ENCODE measurements around the gene LSP1.
A peak's percentile ranks its signal among the peaks of the same experiment; 100 is the strongest.

The LSP1 gene

GRCh38 chr11:1917523-1918435, 64.9 kb downstream of the LSP1 start:
- no peak overlapping the region for H2AFZ ChIP-seq (ENCODE audit: low read length, unreplicated experiment)
- H3K4me3 ChIP-seq (ENCODE audit: low read depth, low read length) = no peak overlapping the region
- no peaks in the 10 kb centered on the region for H3K79me2 ChIP-seq (ENCODE audit: control insufficient read depth, insufficient read depth, low read length, unreplicated experiment)
- H3K27me3 ChIP-seq (ENCODE audit: insufficient read depth, low read length) = no peaks in the 10 kb centered on the region
- peaks cover 11% of the 10 kb centered on the region for H3K4me1 ChIP-seq (ENCODE audit: control insufficient read depth, insufficient read depth, low read length, unreplicated experiment)
- no peak overlapping the region for H3K27ac ChIP-seq (ENCODE audit: low read depth, low read length)
- H3K36me3 ChIP-seq (ENCODE audit: insufficient read depth, low read length) = no peaks in the 10 kb centered on the region

DNA sequence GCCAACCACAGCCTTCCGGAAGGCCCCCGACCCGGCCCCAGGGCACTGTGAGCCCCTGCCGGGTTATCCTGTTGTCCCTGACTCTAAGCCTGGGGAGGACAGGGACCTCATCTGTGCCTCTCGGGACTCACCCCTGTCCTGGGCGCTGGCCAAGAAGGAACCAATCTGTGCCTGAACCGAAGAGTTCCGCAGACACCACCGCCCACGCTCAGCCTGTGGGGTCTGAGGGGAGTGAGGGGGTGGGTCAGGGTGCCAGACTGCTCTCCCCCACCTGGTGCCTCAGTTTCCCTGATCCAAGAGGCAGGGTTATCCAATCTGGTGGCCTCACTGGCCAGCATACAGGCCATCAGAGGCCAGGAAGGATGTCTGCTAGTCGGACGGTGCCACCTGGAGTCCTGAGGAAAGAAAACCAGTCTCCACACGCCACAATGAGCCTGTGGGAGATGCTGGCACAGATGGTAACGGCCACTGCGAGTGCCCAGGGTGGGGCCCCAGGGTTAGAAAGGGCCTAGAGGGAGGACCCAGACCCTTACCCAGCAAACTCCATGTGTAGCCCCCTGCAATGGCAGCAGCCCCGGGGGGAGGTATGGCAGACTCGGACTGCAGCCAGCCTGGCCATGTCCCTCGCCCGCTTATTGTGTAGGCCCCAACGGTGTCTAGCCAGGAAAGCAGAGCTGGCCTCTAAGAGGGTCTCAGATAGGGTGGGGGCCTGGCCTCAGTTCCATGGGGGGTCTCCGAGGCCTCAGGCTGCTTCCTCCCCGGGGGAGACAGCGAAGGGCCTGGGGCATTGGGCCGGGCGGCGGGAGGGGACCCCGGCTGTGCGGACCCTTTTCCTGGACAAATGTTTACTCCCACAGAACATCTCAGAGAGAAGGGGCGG, 65.8 kb downstream of the LSP1 start:
- Histone ChIP-seq H3K4me3 (ENCODE audit: low read depth, low read length) (no peak overlapping the region), H3K27me3 (ENCODE audit: insufficient read depth, low read length) (no peaks in the 10 kb centered on the region), H3K79me2 (ENCODE audit: control insufficient read depth, insufficient read depth, low read length, unreplicated experiment) (no peaks in the 10 kb centered on the region), H3K27ac (ENCODE audit: low read depth, low read length) (no peak overlapping the region), H3K36me3 (ENCODE audit: insufficient read depth, low read length) (no peaks in the 10 kb centered on the region), H3K4me1 (ENCODE audit: control insufficient read depth, insufficient read depth, low read length, unreplicated experiment) (peaks cover 11% of the 10 kb centered on the region), H2AFZ (ENCODE audit: low read length, unreplicated experiment) (no peak overlapping the region)

- H3K27ac ChIP-seq (ENCODE audit: low read depth, low read length) = no peak within 1 kb of the TSS
- H3K4me3 ChIP-seq (ENCODE audit: low read depth, low read length) = no peak within 1 kb of the TSS
Measured at GRCh38 chr11:1919391-1920127, 66.7 kb downstream of the LSP1 start, which contains the start of gene TNNT3. Gene TNNT3, plus strand, starts transcription at chr11:1919703. Its CDS starts 3,172 bp downstream, at chr11:1922875.

GRCh38 chr11:1920128-1920908, 67.4 kb downstream of the LSP1 start:
- Histone ChIP-seq H3K79me2 (ENCODE audit: control insufficient read depth, insufficient read depth, low read length, unreplicated experiment) (no peaks in the 10 kb centered on the region), H3K27me3 (ENCODE audit: insufficient read depth, low read length) (no peaks in the 10 kb centered on the region), H3K27ac (ENCODE audit: low read depth, low read length) (no peak overlapping the region), H3K4me1 (ENCODE audit: control insufficient read depth, insufficient read depth, low read length, unreplicated experiment) (peaks cover 11% of the 10 kb centered on the region), H2AFZ (ENCODE audit: low read length, unreplicated experiment) (no peak overlapping the region), H3K36me3 (ENCODE audit: insufficient read depth, low read length) (no peaks in the 10 kb centered on the region), H3K4me3 (ENCODE audit: low read depth, low read length) (no peak overlapping the region)

More at GRCh38 chr11:1919391-1920127, 66.7 kb downstream of the LSP1 start, which contains the start of gene TNNT3:
- Histone ChIP-seq H3K79me2 (ENCODE audit: control insufficient read depth, insufficient read depth, low read length, unreplicated experiment) (no peaks in the 10 kb centered on the region), H3K36me3 (ENCODE audit: insufficient read depth, low read length) (no peaks in the 10 kb centered on the region), H3K27me3 (ENCODE audit: insufficient read depth, low read length) (no peaks in the 10 kb centered on the region), H2AFZ (ENCODE audit: low read length, unreplicated experiment) (no peak within 1 kb of the TSS), H3K4me1 (ENCODE audit: control insufficient read depth, insufficient read depth, low read length, unreplicated experiment) (peaks cover 11% of the 10 kb centered on the region)

- Histone ChIP-seq H3K27ac (ENCODE audit: low read depth, low read length) (0 out of 2 replicates have a peak overlapping the region, but pooled peaks have one; percentile 39), H3K36me3 (ENCODE audit: insufficient read depth, low read length) (no peaks in the 10 kb centered on the region), H3K4me3 (ENCODE audit: low read depth, low read length) (no peak overlapping the region), H3K79me2 (ENCODE audit: control insufficient read depth, insufficient read depth, low read length, unreplicated experiment) (no peaks in the 10 kb centered on the region), H3K4me1 (ENCODE audit: control insufficient read depth, insufficient read depth, low read length, unreplicated experiment) (peaks cover 11% of the 10 kb centered on the region), H3K27me3 (ENCODE audit: insufficient read depth, low read length) (no peaks in the 10 kb centered on the region), H2AFZ (ENCODE audit: low read length, unreplicated experiment) (no peak overlapping the region)
Measured at GRCh38 chr11:1920909-1921573, 68.2 kb downstream of the LSP1 start.

- H3K36me3 ChIP-seq (ENCODE audit: insufficient read depth, low read length) = no peaks in the 10 kb centered on the region
- H3K4me3 ChIP-seq (ENCODE audit: low read depth, low read length) = no peak overlapping the region
- H3K27me3 ChIP-seq (ENCODE audit: insufficient read depth, low read length) = no peaks in the 10 kb centered on the region
- no peaks in the 10 kb centered on the region for H3K79me2 ChIP-seq (ENCODE audit: control insufficient read depth, insufficient read depth, low read length, unreplicated experiment)
- no peak overlapping the region for H2AFZ ChIP-seq (ENCODE audit: low read length, unreplicated experiment)
- peaks cover 11% of the 10 kb centered on the region for H3K4me1 ChIP-seq (ENCODE audit: control insufficient read depth, insufficient read depth, low read length, unreplicated experiment)
- 0 out of 2 replicates have a peak overlapping the region, but pooled peaks have one; percentile 39 for H3K27ac ChIP-seq (ENCODE audit: low read depth, low read length)
Measured at GRCh38 chr11:1921574-1922141, 68.8 kb downstream of the LSP1 start.

DNA sequence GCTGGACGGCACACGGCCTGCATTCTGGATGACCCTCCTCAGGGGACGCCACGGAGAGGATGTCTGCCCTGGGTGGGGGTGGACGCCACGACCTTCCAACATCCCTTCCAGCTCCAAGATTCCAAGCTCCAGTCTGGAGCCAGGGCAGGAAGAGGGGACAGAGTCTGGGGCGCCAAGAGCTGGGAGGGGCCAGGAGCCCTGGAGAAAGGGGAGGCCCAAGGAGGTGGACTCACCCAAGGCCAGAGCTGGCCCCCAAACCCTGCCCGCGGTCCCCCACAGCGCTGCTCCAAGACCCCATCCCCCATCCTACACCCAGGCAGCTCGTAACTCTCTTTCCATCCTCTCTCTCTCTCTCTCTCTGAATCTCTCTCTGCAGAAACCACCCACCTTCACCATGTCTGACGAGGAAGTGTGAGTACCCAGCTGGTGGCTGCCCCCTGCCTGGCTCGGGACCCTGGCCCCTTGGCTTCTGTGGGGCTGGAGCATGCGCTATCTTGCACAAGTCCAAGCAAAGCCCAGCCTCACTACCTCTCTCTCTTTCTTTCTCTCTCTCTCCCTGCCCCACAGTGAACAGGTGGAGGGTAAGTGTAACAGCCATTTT, 69.7 kb downstream of the LSP1 start:
- H3K27me3 ChIP-seq (ENCODE audit: insufficient read depth, low read length) = no peaks in the 10 kb centered on the region
- H3K36me3 ChIP-seq (ENCODE audit: insufficient read depth, low read length) = no peaks in the 10 kb centered on the region
- no peaks in the 10 kb centered on the region for H3K79me2 ChIP-seq (ENCODE audit: control insufficient read depth, insufficient read depth, low read length, unreplicated experiment)
- no peak overlapping the region for H2AFZ ChIP-seq (ENCODE audit: low read length, unreplicated experiment)
- H3K4me3 ChIP-seq (ENCODE audit: low read depth, low read length) = no peak overlapping the region
- peaks cover 11% of the 10 kb centered on the region for H3K4me1 ChIP-seq (ENCODE audit: control insufficient read depth, insufficient read depth, low read length, unreplicated experiment)
- no peak overlapping the region for H3K27ac ChIP-seq (ENCODE audit: low read depth, low read length)

- H3K36me3 ChIP-seq (ENCODE audit: insufficient read depth, low read length) = no peaks in the 10 kb centered on the region
- no peak overlapping the region for H2AFZ ChIP-seq (ENCODE audit: low read length, unreplicated experiment)
- H3K4me3 ChIP-seq (ENCODE audit: low read depth, low read length) = no peak overlapping the region
- H3K27me3 ChIP-seq (ENCODE audit: insufficient read depth, low read length) = no peaks in the 10 kb centered on the region
- no peaks in the 10 kb centered on the region for H3K79me2 ChIP-seq (ENCODE audit: control insufficient read depth, insufficient read depth, low read length, unreplicated experiment)
- no peak overlapping the region for H3K27ac ChIP-seq (ENCODE audit: low read depth, low read length)
- peaks cover 11% of the 10 kb centered on the region for H3K4me1 ChIP-seq (ENCODE audit: control insufficient read depth, insufficient read depth, low read length, unreplicated experiment)
Measured at GRCh38 chr11:1923201-1923956, 70.5 kb downstream of the LSP1 start.

All from ACC112 (cell line).